Measurements from ENCODE around the gene G3BP2. TPM values are rescaled to one million over a fixed set of nuclear protein-coding genes. Genes with fewer than 3 reads are reported as not detected.

Gene G3BP2
- total and polyA plus RNA-seq, 2 of the 8 experiments (the other 6 are each of a cell fraction or from before 2014, with no cell fraction given) = 83.7 to 378 TPM

DNA sequence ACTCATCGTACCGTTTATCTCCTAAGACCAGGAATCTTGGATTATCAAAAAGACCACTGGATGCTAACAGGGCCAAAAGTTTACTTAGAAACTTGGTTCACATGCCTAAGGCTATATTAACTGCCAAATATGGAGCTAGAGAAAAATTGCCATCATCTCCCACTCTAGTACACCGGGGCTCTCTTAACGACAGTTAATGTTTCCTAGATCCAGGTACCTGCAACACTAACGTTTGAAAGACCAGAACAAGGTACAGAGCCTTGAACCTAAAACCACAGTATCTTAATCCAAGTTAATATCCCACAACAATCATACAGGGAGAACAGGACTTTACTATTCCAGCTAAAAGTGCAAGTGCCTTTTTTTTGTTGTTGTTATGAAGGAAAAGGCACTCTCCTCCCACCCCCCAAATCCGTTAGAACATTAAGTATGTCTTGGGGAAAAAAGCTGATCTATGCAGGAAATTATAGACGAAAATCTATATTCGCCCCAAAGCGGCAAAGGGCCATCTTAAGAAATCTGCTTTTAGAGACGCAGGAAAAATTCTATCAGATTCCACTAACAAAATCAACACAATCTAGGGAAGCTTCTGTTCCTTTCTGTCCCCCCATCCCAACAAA lies 1.3 kb downstream of the G3BP2 start:
- no peaks in the 10 kb centered on the region for H3K27me3 ChIP-seq (replicated peaks in 1 of 4; ENCODE audit: control insufficient read depth in 3 of 4, extremely low read depth in 1 of 4, insufficient read depth in 3 of 4, low read length in 3 of 4)
- H4K20me1 ChIP-seq (replicated peaks in 1 of 2; ENCODE audit: control insufficient read depth in 1 of 2, insufficient read depth in 2 of 2, low read length in 2 of 2) = peaks cover 32 to 33% of the 10 kb centered on the region in 2 experiments
- 11% methylated on average over 10 of the region's 10 CpGs; no CpG with 5 or more reads in 1 of the 2 experiments for WGBS, 2 experiments (ENCODE audit: extremely low coverage in 1 of 2, insufficient coverage in 1 of 2, insufficient read length in 1 of 2, insufficient replicate concordance in 2 of 2, low coverage in 1 of 2, low lambda C conversion rate in 2 of 2, missing lambda C conversion rate in 1 of 2)
- peak overlapping the region; percentile 97 for H2BK5ac ChIP-seq (ENCODE audit: low read depth, low read length)
- no peaks in the 10 kb centered on the region for H3K9me3 ChIP-seq (ENCODE audit: insufficient read depth in 2 of 2, low read depth in 1 of 2, low read length in 1 of 2)
- peak overlapping the region; percentile 92 to 99 (median 94) for H3K4me3 ChIP-seq (ENCODE audit: extremely low read depth in 1 of 4, insufficient read depth in 2 of 4, low read depth in 3 of 4, low read length in 4 of 4)
- FAIRE-seq = no peak
- H4K5ac ChIP-seq (ENCODE audit: insufficient read length, low read depth, low read length) = peak overlapping the region; percentile 41
- peak overlapping the region; percentile 94 for H3K18ac ChIP-seq (ENCODE audit: extremely low read depth, low read length)
- H2BK12ac ChIP-seq (ENCODE audit: low read depth, low read length) = no peak overlapping the region
- H2BK20ac ChIP-seq (ENCODE audit: low read length) = no peak overlapping the region
- H3K56ac ChIP-seq (replicated peaks; ENCODE audit: insufficient read length, low read depth, low read length) = peak overlapping the region; percentile 13
- peak overlapping the region; percentile 5 for H2BK120ac ChIP-seq (replicated peaks; ENCODE audit: low read depth, low read length)
- peaks cover 61 to 86% of the 10 kb centered on the region in 2 experiments for H3K79me2 ChIP-seq (ENCODE audit: control insufficient read depth in 1 of 2, insufficient read depth in 2 of 2, low read length in 2 of 2)
- ChIA-PET CTCF (ENCODE audit: partially characterized antibody) (interaction anchor here (0.8 to 6.9 kb wide), 8 partner anchors 18 to 55 kb away, joined by 3 to 36 read pairs (median 4); partner anchors contain the start of gene USO1), POLR2A (ENCODE audit: partially characterized antibody) (interaction anchor here (0.9 to 8.2 kb wide), 7 partner anchors 11 to 74 kb away, joined by 3 to 117 read pairs (median 5); partner anchors contain the start of gene USO1)
- H2AK5ac ChIP-seq (ENCODE audit: low read depth, low read length) = no peak overlapping the region
- H3K36me3 ChIP-seq (ENCODE audit: control insufficient read depth in 2 of 4, insufficient read depth in 4 of 4, low read length in 3 of 4) = no peaks in the 10 kb centered on the region
- no peak overlapping the region for H3K23ac ChIP-seq (ENCODE audit: insufficient read length)
- H3K4me1 ChIP-seq (replicated peaks in 1 of 4; ENCODE audit: control insufficient read depth in 3 of 4, insufficient read depth in 4 of 4, low read length in 3 of 4) = peaks cover 5 to 9% (median 7%) of the 10 kb centered on the region in 4 experiments; a peak in 6 of 7 replicates
- H3K23me2 ChIP-seq (ENCODE audit: low read depth, low read length) = peaks cover 3% of the 10 kb centered on the region
- no peak overlapping the region for H2BK15ac ChIP-seq (ENCODE audit: low read length)
- no peak for DNase-seq (ENCODE audit: low read depth in 1 of 2, low spot score in 2 of 2)
- H3K9ac ChIP-seq (replicated peaks in 1 of 4; ENCODE audit: extremely low read depth in 1 of 4, low read depth in 3 of 4, low read length in 3 of 4) = peak overlapping the region; percentile 93 to 99 (median 96)
- H3K14ac ChIP-seq (ENCODE audit: insufficient read length) = no peak overlapping the region
- no peak overlapping the region for H4K8ac ChIP-seq (ENCODE audit: extremely low read depth, insufficient read depth, low read length)
- H3K4me2 ChIP-seq (ENCODE audit: insufficient read depth in 1 of 2, low read depth in 2 of 2, low read length in 2 of 2) = peak overlapping the region; percentile 70 to 74
- no peak overlapping the region for H2AFZ ChIP-seq (ENCODE audit: low read length)
- peaks cover 2% of the 10 kb centered on the region; the same call in 1 of the 2 replicates for H3K79me1 ChIP-seq (ENCODE audit: low read depth, low read length)
- no peak overlapping the region for H4K91ac ChIP-seq (replicated peaks; ENCODE audit: insufficient read length, low read length)
- peak overlapping the region; percentile 94 for H3K27ac ChIP-seq (ENCODE audit: low read depth, low read length)
- no peak overlapping the region for H3K4ac ChIP-seq (replicated peaks; ENCODE audit: insufficient read length, low read depth, low read length)
- TF ChIP-seq RNF2 (IDR thresholded peaks at IDR 0.05; ENCODE audit: borderline replicate concordance, low read depth, low read length, missing control alignments, poor library complexity, severe bottlenecking) = no peak
- peak; percentile 14 for TF ChIP-seq SAP30 (IDR thresholded peaks at IDR 0.05; ENCODE audit: insufficient read depth, insufficient replicate concordance, low read length)
- TF ChIP-seq SIRT6 (IDR thresholded peaks at IDR 0.05; ENCODE audit: low read length) = no peak
